Measurements from ENCODE around the gene THAP11. TPM values are rescaled to one million over a fixed set of nuclear protein-coding genes. Genes with fewer than 3 reads are reported as not detected.

THAP11 gene
- total and polyA plus RNA-seq, 7 experiments from 2014 or later, result 29.0 to 204 (median 58.0) TPM

DNA sequence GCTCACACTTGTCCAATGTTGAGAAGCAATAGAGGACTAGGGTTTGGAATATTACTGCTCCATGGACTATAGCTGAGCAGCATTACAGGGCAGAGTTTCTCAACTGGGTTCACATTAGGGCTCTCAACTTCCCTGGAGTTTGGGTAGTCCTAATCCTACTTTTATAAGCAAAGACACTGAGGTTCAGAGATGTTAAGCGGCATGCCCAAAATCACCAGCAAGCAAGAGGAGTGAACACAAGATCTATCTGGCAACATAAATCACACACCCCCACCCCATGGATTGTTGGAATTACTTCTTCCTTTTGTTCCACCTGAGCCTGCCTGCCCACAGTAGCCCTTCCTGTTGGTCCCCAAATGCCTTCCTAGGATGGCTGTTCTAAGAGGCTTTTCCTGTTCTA is 30.2 kb upstream of the THAP11 start:
- Mint-ChIP-seq H3K36me3 (no peaks in the 10 kb centered on the region), H3K27ac (peak overlapping the region in 1 of 9 donors; percentile 46), H3K9me3 (no peaks in the 10 kb centered on the region), H3K4me3 (peak overlapping the region in 1 of 10 donors; percentile 20), H3K27me3 (peaks cover 0 to 6% (median 0%) of the 10 kb centered on the region in 5 donors), H3K4me1 (peaks cover 0 to 16% (median 8%) of the 10 kb centered on the region in 7 donors)
- intact Hi-C loops (cut with micrococcal nuclease), result no loop called here
- DNase-seq, result no peak
- Histone ChIP-seq H3K27me3 (ENCODE audit: control insufficient read depth in 2 of 2, insufficient read depth in 2 of 2, low read length in 2 of 2) (no peaks in the 10 kb centered on the region), H3K27ac (ENCODE audit: low read depth, low read length) (no peak overlapping the region), H3K4me3 (ENCODE audit: low read length) (no peak overlapping the region), H3K9me3 (ENCODE audit: control insufficient read depth in 2 of 3, low read length in 3 of 3) (no peaks in the 10 kb centered on the region), H3K4me1 (ENCODE audit: control insufficient read depth in 2 of 2, insufficient read depth in 2 of 2, low read length in 2 of 2) (peaks cover 3 to 7% of the 10 kb centered on the region in 2 donors), H3K36me3 (ENCODE audit: control insufficient read depth in 2 of 3, insufficient read depth in 3 of 3, low read length in 3 of 3) (no peaks in the 10 kb centered on the region)
- ChIA-PET CTCF (interaction anchor here (0.6 kb wide), 1 partner anchor 101 kb away, joined by 5 read pairs; no protein-coding TSS in a partner anchor), POLR2A (interaction anchor here (0.6 kb wide), 1 partner anchor 96 kb away, joined by 3 read pairs; no protein-coding TSS in a partner anchor)
- ATAC-seq, result no peak

DNA sequence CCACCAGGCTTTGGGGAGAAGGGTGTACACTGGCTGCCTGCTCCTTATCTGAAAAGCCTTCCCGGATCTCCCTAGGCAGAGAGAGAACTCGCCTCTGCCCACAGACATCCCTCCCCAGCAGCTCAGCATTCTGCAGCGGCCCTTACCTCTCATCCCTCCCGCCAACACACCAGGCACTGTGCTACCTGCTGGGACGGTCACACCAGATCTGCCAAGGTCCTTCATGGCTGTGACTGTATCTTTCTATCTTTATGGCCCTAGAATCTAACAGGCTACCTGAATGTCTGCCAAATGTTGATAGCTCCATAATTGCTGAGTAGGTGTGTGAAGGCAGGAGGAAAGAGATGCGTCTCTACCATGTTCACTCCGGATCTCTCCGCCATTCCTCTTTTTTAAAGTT is 27.6 kb upstream of the THAP11 start:
- Mint-ChIP-seq H3K4me1 (peaks cover 0 to 8% (median 6%) of the 10 kb centered on the region in 7 donors), H3K36me3 (no peaks in the 10 kb centered on the region), H3K9me3 (no peaks in the 10 kb centered on the region), H3K27ac (no peak overlapping the region), H3K4me3 (no peak overlapping the region), H3K27me3 (peaks cover 0 to 6% (median 0%) of the 10 kb centered on the region in 5 donors)
- DNase-seq (no peak), ATAC-seq (no peak)
- POLR2A ChIA-PET, result interaction anchor here (1.6 kb wide), 1 partner anchor 8 kb away, joined by 5 read pairs; the partner anchor contains the start of genes RANBP10 and TSNAXIP1
- intact Hi-C loops (cut with micrococcal nuclease), result no loop called here
- CTCF ChIA-PET, result interaction anchor here (1.0 to 4.0 kb wide), 6 partner anchors 13 to 114 kb away, joined by 3 to 29 read pairs (median 4); partner anchors contain the start of gene EDC4
- Histone ChIP-seq H3K4me1 (ENCODE audit: control insufficient read depth in 2 of 2, insufficient read depth in 2 of 2, low read length in 2 of 2) (no peaks in the 10 kb centered on the region), H3K27me3 (ENCODE audit: control insufficient read depth in 2 of 2, insufficient read depth in 2 of 2, low read length in 2 of 2) (no peaks in the 10 kb centered on the region), H3K27ac (ENCODE audit: low read depth, low read length) (no peak overlapping the region), H3K9me3 (ENCODE audit: control insufficient read depth in 2 of 3, low read length in 3 of 3) (no peaks in the 10 kb centered on the region), H3K36me3 (ENCODE audit: control insufficient read depth in 2 of 3, insufficient read depth in 3 of 3, low read length in 3 of 3) (no peaks in the 10 kb centered on the region), H3K4me3 (ENCODE audit: low read length) (no peak overlapping the region)

DNA sequence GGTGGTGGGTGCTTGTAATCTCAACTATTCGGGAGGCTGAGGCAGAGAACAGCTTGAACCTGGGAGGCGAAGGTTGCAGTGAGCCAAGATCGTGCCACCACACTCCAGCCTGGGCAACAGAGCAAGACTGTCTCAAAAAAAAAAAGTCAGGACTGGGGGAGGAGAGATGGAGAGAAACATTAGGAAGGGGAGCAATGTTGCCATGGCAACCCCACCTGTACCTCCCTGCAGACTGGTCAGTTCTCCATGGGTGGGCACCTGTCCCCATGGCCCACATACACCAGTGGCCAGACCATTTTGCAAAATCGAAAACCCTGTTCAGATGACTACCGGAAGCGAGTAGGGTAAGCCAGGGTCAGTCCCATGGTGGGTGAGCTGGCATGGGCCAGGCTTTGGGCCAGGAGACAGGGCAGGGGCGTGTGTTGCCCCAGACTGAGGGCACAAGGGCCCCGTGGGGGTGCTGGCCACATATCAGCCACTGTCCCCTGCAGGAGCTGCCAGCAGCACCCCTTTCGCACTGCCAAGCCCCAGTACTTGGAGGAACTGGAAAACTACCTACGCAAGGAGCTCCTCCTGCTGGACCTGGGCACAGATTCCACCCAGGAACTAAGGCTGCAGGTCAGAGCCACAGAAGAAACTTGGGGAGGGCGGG is 21.4 kb upstream of the THAP11 start:
- no peaks in the 10 kb centered on the region for H3K27me3 ChIP-seq (ENCODE audit: control insufficient read depth in 2 of 2, insufficient read depth in 2 of 2, low read length in 2 of 2)
- H3K27me3 Mint-ChIP-seq, result no peaks in the 10 kb centered on the region
- H3K36me3 ChIP-seq (ENCODE audit: control insufficient read depth in 2 of 3, insufficient read depth in 3 of 3, low read length in 3 of 3), result no peaks in the 10 kb centered on the region
- no peak overlapping the region for H3K4me3 Mint-ChIP-seq
- ChIA-PET POLR2A (interaction anchor here (0.6 kb wide), 1 partner anchor 523 kb away, joined by 3 read pairs; no protein-coding TSS in a partner anchor), CTCF (no interaction called here)
- DNase-seq (no peak), ATAC-seq (no peak)
- no peak overlapping the region for H3K27ac ChIP-seq (ENCODE audit: low read depth, low read length)
- peaks cover 0 to 8% (median 6%) of the 10 kb centered on the region in 7 donors for H3K4me1 Mint-ChIP-seq
- no peak overlapping the region for H3K27ac Mint-ChIP-seq
- no peaks in the 10 kb centered on the region for H3K9me3 Mint-ChIP-seq
- intact Hi-C loops (cut with micrococcal nuclease), result no loop called here
- no peak overlapping the region for H3K4me3 ChIP-seq (ENCODE audit: low read length)
- no peaks in the 10 kb centered on the region for H3K4me1 ChIP-seq (ENCODE audit: control insufficient read depth in 2 of 2, insufficient read depth in 2 of 2, low read length in 2 of 2)
- no peaks in the 10 kb centered on the region for H3K36me3 Mint-ChIP-seq
- no peaks in the 10 kb centered on the region for H3K9me3 ChIP-seq (ENCODE audit: control insufficient read depth in 2 of 3, low read length in 3 of 3)

DNA sequence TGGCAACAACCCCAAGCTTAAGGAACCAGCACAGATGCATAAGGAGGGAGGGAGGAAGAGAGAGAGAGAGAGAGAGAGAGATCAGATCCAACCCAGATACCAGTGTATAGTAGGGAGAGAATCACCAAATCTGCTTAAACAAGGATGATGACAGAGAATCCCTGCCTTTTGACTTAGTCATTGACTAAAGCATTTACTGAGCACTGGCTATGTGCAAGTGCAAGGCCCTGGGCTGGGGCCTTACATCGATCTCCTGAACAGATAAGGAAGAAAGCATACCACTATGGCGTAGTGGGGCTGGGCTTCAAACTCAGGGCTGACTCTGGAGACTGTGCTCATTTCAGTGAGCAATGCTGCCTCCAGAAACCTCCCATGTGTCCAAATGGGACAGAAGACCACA is 19.6 kb upstream of the THAP11 start:
- Histone ChIP-seq H3K4me3 (ENCODE audit: low read length) (no peak overlapping the region), H3K27me3 (ENCODE audit: control insufficient read depth in 2 of 2, insufficient read depth in 2 of 2, low read length in 2 of 2) (no peaks in the 10 kb centered on the region), H3K36me3 (ENCODE audit: control insufficient read depth in 2 of 3, insufficient read depth in 3 of 3, low read length in 3 of 3) (peaks cover 0 to 4% (median 0%) of the 10 kb centered on the region in 3 experiments), H3K27ac (ENCODE audit: low read depth, low read length) (no peak overlapping the region), H3K9me3 (ENCODE audit: control insufficient read depth in 2 of 3, low read length in 3 of 3) (no peaks in the 10 kb centered on the region), H3K4me1 (ENCODE audit: control insufficient read depth in 2 of 2, insufficient read depth in 2 of 2, low read length in 2 of 2) (no peaks in the 10 kb centered on the region)
- H3K27ac Mint-ChIP-seq, result peak overlapping the region in 1 of 9 donors; percentile 14
- DNase-seq, result no peak
- H3K4me1 Mint-ChIP-seq, result no peaks in the 10 kb centered on the region
- ChIA-PET CTCF (no interaction called here), POLR2A (no interaction called here)
- no peak for ATAC-seq
- H3K9me3 Mint-ChIP-seq, result no peaks in the 10 kb centered on the region
- H3K27me3 Mint-ChIP-seq, result no peaks in the 10 kb centered on the region
- H3K36me3 Mint-ChIP-seq, result peaks cover 0 to 1% (median 0%) of the 10 kb centered on the region in 5 donors
- H3K4me3 Mint-ChIP-seq, result no peak overlapping the region
- intact Hi-C loops (cut with micrococcal nuclease), result no loop called here

DNA sequence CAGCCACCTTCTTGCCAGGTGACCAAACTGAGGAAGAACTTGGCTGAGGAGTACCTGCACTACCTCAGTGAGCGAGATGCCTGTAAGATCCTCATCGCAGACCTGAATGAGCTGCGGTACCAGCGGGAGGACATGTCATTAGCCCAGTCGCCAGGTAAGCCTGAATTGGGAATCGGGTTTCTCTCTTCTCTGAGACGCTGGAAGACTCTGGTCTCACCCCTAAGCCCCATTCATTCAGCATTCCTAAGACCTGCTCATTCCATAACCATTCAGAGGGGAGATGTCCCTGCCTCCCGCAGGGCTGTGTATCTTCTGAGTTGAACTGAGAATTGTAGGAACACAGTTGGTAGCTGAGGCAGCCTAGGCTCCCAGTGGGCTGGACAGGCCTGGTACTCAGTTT is 17.0 kb upstream of the THAP11 start:
- peaks cover 0 to 6% (median 0%) of the 10 kb centered on the region in 7 donors for H3K4me1 Mint-ChIP-seq
- H3K9me3 Mint-ChIP-seq, result no peaks in the 10 kb centered on the region
- Histone ChIP-seq H3K27me3 (ENCODE audit: control insufficient read depth in 2 of 2, insufficient read depth in 2 of 2, low read length in 2 of 2) (no peaks in the 10 kb centered on the region), H3K36me3 (ENCODE audit: control insufficient read depth in 2 of 3, insufficient read depth in 3 of 3, low read length in 3 of 3) (peaks cover 0 to 30% (median 3%) of the 10 kb centered on the region in 3 experiments), H3K9me3 (ENCODE audit: control insufficient read depth in 2 of 3, low read length in 3 of 3) (no peaks in the 10 kb centered on the region), H3K27ac (ENCODE audit: low read depth, low read length) (no peak overlapping the region), H3K4me3 (ENCODE audit: low read length) (no peak overlapping the region), H3K4me1 (ENCODE audit: control insufficient read depth in 2 of 2, insufficient read depth in 2 of 2, low read length in 2 of 2) (no peaks in the 10 kb centered on the region)
- peaks cover 3 to 8% (median 5%) of the 10 kb centered on the region in 5 donors for H3K36me3 Mint-ChIP-seq
- H3K4me3 Mint-ChIP-seq, result no peak overlapping the region
- intact Hi-C loops (cut with micrococcal nuclease), result no loop called here
- no peak for ATAC-seq
- ChIA-PET POLR2A (interaction anchor here (1.7 kb wide), 1 partner anchor 9 kb away, joined by 4 read pairs; no protein-coding TSS in a partner anchor), CTCF (no interaction called here)
- H3K27ac Mint-ChIP-seq, result no peak overlapping the region
- DNase-seq, result no peak
- no peaks in the 10 kb centered on the region for H3K27me3 Mint-ChIP-seq

DNA sequence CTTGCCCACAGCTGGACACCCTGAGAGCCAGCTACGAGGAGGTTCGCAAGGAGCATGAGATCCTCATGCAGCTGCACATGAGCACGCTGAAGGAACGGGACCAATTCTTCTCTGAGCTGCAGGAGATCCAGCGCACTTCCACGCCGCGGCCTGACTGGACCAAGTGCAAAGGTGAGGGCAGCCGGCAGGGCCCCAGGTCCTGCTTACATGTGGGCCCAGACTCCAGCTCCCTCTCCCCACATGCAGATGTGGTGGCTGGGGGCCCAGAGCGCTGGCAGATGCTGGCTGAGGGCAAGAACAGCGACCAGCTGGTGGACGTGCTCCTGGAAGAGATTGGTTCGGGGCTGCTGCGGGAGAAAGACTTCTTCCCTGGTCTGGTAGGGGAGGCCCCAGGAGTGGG is 16.2 kb upstream of the THAP11 start:
- H3K4me3 Mint-ChIP-seq, result no peak overlapping the region
- Histone ChIP-seq H3K27me3 (ENCODE audit: control insufficient read depth in 2 of 2, insufficient read depth in 2 of 2, low read length in 2 of 2) (no peaks in the 10 kb centered on the region), H3K4me3 (ENCODE audit: low read length) (no peak overlapping the region), H3K27ac (ENCODE audit: low read depth, low read length) (no peak overlapping the region), H3K4me1 (ENCODE audit: control insufficient read depth in 2 of 2, insufficient read depth in 2 of 2, low read length in 2 of 2) (no peaks in the 10 kb centered on the region), H3K36me3 (ENCODE audit: control insufficient read depth in 2 of 3, insufficient read depth in 3 of 3, low read length in 3 of 3) (peaks cover 0 to 38% (median 3%) of the 10 kb centered on the region in 3 experiments), H3K9me3 (ENCODE audit: control insufficient read depth in 2 of 3, low read length in 3 of 3) (no peaks in the 10 kb centered on the region)
- ChIA-PET POLR2A (interaction anchor here (0.5 to 1.7 kb wide), 3 partner anchors 9 to 33 kb away, joined by 3 to 4 read pairs (median 3); no protein-coding TSS in a partner anchor), CTCF (interaction anchor here (0.7 to 1.5 kb wide), 2 partner anchors 9 to 1979 kb away, joined by 3 to 7 read pairs; no protein-coding TSS in a partner anchor)
- ATAC-seq (no peak), DNase-seq (no peak)
- no peak overlapping the region for H3K27ac Mint-ChIP-seq
- no peaks in the 10 kb centered on the region for H3K9me3 Mint-ChIP-seq
- H3K27me3 Mint-ChIP-seq, result no peaks in the 10 kb centered on the region
- intact Hi-C loops (cut with micrococcal nuclease), result no loop called here
- H3K36me3 Mint-ChIP-seq, result peaks cover 3 to 12% (median 5%) of the 10 kb centered on the region in 5 donors
- H3K4me1 Mint-ChIP-seq, result peaks cover 0 to 6% (median 0%) of the 10 kb centered on the region in 7 donors
